H1 (cell line): ENCODE results near the gene PLXNA4. TPM values are rescaled to one million over a fixed set of nuclear protein-coding genes. Genes with fewer than 3 reads are reported as not detected.

ENCODE experiments used
- CTCF ChIA-PET: fragments of 300-600 bp; sonication (Branson Sonifier 250); formaldehyde crosslinking; loops from one replicate; lab custom pipeline; 2021; ENCODE audit not compliant: partially characterized antibody; lab: Charles Lee
- POLR2A ChIA-PET: fragments of 300-600 bp; sonication (Branson Sonifier 250); formaldehyde crosslinking; loops from one replicate; lab custom pipeline; 2021; ENCODE audit warnings: inconsistent platforms; ENCODE audit not compliant: partially characterized antibody; lab: Charles Lee
- DNase-seq, 2 experiments: peaks; one replicate each; pipeline versions ENCODE4 v3.0.0 to v3.0.0-alpha.2; 2010 to 2022; ENCODE audit warnings: low spot score in 2 of 2, low read depth in 1 of 2, mixed read lengths in 1 of 2
- FAIRE-seq: peaks from 2 replicates; lab custom pipeline; 2011; peaks lifted over from hg19 to GRCh38; lab: Jason Lieb, UNC
- H2AFZ ChIP-seq: 2 replicates; pipeline ENCODE4 v1.8.1; 2012; ENCODE audit warnings: low read length, inconsistent platforms
- H2AK5ac ChIP-seq: 2 replicates; pipeline ENCODE4 v1.6.1; 2013; ENCODE audit warnings: low read depth, low read length
- H2BK120ac ChIP-seq: replicated peaks from 2 replicates; pipeline ENCODE3; 2013; ENCODE audit warnings: low read depth, low read length, inconsistent platforms
- H2BK12ac ChIP-seq: 2 replicates; pipeline ENCODE4 v1.6.1; 2013; ENCODE audit warnings: low read depth, low read length
- H2BK15ac ChIP-seq: 2 replicates; pipeline ENCODE4 v1.6.1; 2013; ENCODE audit warnings: low read length
- H2BK20ac ChIP-seq: 2 replicates; pipeline ENCODE4 v1.6.1; 2013; ENCODE audit warnings: low read length
- H2BK5ac ChIP-seq: 2 replicates; pipeline ENCODE4 v1.6.1; 2013; ENCODE audit warnings: low read depth, low read length
- H3K14ac ChIP-seq: 2 replicates; pipeline ENCODE4 v1.6.1; 2013; ENCODE audit warnings: inconsistent platforms; ENCODE audit not compliant: insufficient read length
- H3K18ac ChIP-seq: 2 replicates; pipeline ENCODE4 v1.6.1; 2013; ENCODE audit warnings: low read length; ENCODE audit errors: extremely low read depth
- H3K23ac ChIP-seq: 2 replicates; pipeline ENCODE4 v1.6.1; 2013; ENCODE audit warnings: inconsistent platforms; ENCODE audit not compliant: insufficient read length
- H3K23me2 ChIP-seq: 2 replicates; pipeline ENCODE4 v1.6.1; 2013; ENCODE audit warnings: low read depth, low read length
- H3K27ac ChIP-seq: 2 replicates; pipeline ENCODE4 v1.6.1; 2011; ENCODE audit warnings: low read depth, low read length, inconsistent platforms
- H3K27me3 ChIP-seq, 4 experiments: replicated peaks in 1 of 4; 1 replicate in 1 of 4; 2 replicates in 3 of 4; pipeline versions ENCODE4 v1.6.1 to v1.8.1; 2011 to 2013; ENCODE audit warnings: low read length in 3 of 4, mild to moderate bottlenecking in 3 of 4, inconsistent platforms in 2 of 4, mixed read lengths in 2 of 4, moderate library complexity in 1 of 4; ENCODE audit not compliant: control insufficient read depth in 3 of 4, insufficient read depth in 3 of 4; ENCODE audit errors: extremely low read depth in 1 of 4
- H3K36me3 ChIP-seq, 4 experiments: 2 replicates each; pipeline versions ENCODE4 v1.6.1 to v1.8.1; 2011 to 2013; ENCODE audit warnings: mild to moderate bottlenecking in 4 of 4, low read length in 3 of 4, moderate library complexity in 2 of 4, control low read depth in 1 of 4, inconsistent platforms in 1 of 4; ENCODE audit not compliant: insufficient read depth in 4 of 4, control insufficient read depth in 2 of 4
- H3K4ac ChIP-seq: replicated peaks from 2 replicates; pipeline ENCODE3; 2013; ENCODE audit warnings: low read length, low read depth, mixed read lengths, inconsistent platforms; ENCODE audit not compliant: insufficient read length
- H3K4me1 ChIP-seq, 4 experiments: replicated peaks in 1 of 4; 1 replicate in 1 of 4; 2 replicates in 3 of 4; pipeline versions ENCODE4 v1.6.1 to v1.8.1; 2011 to 2013; ENCODE audit warnings: low read length in 3 of 4, inconsistent platforms in 2 of 4, mixed read lengths in 1 of 4; ENCODE audit not compliant: insufficient read depth in 4 of 4, control insufficient read depth in 3 of 4
- H3K4me2 ChIP-seq, 2 experiments: 2 replicates each; pipeline versions ENCODE4 v1.6.1 to v1.8.1; 2011 to 2013; ENCODE audit warnings: low read depth in 2 of 2, low read length in 2 of 2, control low read depth in 1 of 2, inconsistent platforms in 1 of 2, mild to moderate bottlenecking in 1 of 2; ENCODE audit not compliant: insufficient read depth in 1 of 2
- H3K4me3 ChIP-seq, 4 experiments: fragments of 200-600, 300-600 bp in 1 of 4; sonication (generic), shearing (Covaris generic), sonication (Bioruptor Twin) in 1 of 4; 2 replicates each; pipeline versions ENCODE4 v1.5.1 to v1.8.1; 2011 to 2016; ENCODE audit warnings: low read length in 4 of 4, low read depth in 3 of 4, control low read depth in 2 of 4, inconsistent platforms in 2 of 4, mild to moderate bottlenecking in 2 of 4, mixed read lengths in 1 of 4, moderate library complexity in 1 of 4; ENCODE audit not compliant: insufficient read depth in 2 of 4; ENCODE audit errors: extremely low read depth in 1 of 4
- H3K56ac ChIP-seq: replicated peaks from 2 replicates; pipeline ENCODE3; 2013; ENCODE audit warnings: low read depth, mild to moderate bottlenecking, mixed read lengths, low read length, inconsistent platforms; ENCODE audit not compliant: insufficient read length
- H3K79me1 ChIP-seq: 2 replicates; pipeline ENCODE4 v1.6.1; 2013; ENCODE audit warnings: low read depth, low read length, control low read depth
- H3K79me2 ChIP-seq, 2 experiments: 2 replicates each; pipeline versions ENCODE4 v1.6.1 to v1.8.1; 2012 to 2013; ENCODE audit warnings: low read length in 2 of 2, mild to moderate bottlenecking in 2 of 2, inconsistent platforms in 1 of 2; ENCODE audit not compliant: insufficient read depth in 2 of 2, control insufficient read depth in 1 of 2
- H3K9ac ChIP-seq, 4 experiments: replicated peaks in 1 of 4; 1 replicate in 1 of 4; 2 replicates in 3 of 4; pipeline versions ENCODE4 v1.6.1 to v1.8.1; 2011 to 2013; ENCODE audit warnings: low read depth in 3 of 4, low read length in 3 of 4, control low read depth in 2 of 4, mild to moderate bottlenecking in 2 of 4, moderate library complexity in 2 of 4, inconsistent platforms in 1 of 4; ENCODE audit errors: extremely low read depth in 1 of 4
- H3K9me3 ChIP-seq, 2 experiments: 2 replicates each; pipeline versions ENCODE4 v1.6.1 to v1.8.1; 2012 to 2013; ENCODE audit warnings: mild to moderate bottlenecking in 2 of 2, moderate library complexity in 2 of 2, control low read depth in 1 of 2, inconsistent platforms in 1 of 2, low read depth in 1 of 2, low read length in 1 of 2, mixed read lengths in 1 of 2; ENCODE audit not compliant: insufficient read depth in 2 of 2
- H4K20me1 ChIP-seq, 2 experiments: replicated peaks in 1 of 2; 2 replicates each; pipeline versions ENCODE3 to v1.8.1; 2011 to 2013; ENCODE audit warnings: inconsistent platforms in 2 of 2, low read length in 2 of 2, mild to moderate bottlenecking in 1 of 2; ENCODE audit not compliant: insufficient read depth in 2 of 2, control insufficient read depth in 1 of 2
- H4K5ac ChIP-seq: 2 replicates; pipeline ENCODE4 v1.6.1; 2013; ENCODE audit warnings: low read length, low read depth, mixed read lengths, inconsistent platforms; ENCODE audit not compliant: insufficient read length
- H4K8ac ChIP-seq: 2 replicates; pipeline ENCODE4 v1.8.0; 2013; ENCODE audit warnings: mild to moderate bottlenecking, moderate library complexity, low read length, inconsistent platforms; ENCODE audit not compliant: insufficient read depth; ENCODE audit errors: extremely low read depth
- H4K91ac ChIP-seq: replicated peaks from 2 replicates; pipeline ENCODE3; 2013; ENCODE audit warnings: low read length, mixed read lengths, inconsistent platforms; ENCODE audit not compliant: insufficient read length
- ATF2 ChIP-seq: IDR thresholded peaks from 2 replicates; pipeline ENCODE4 v1.6.1; 2012; ENCODE audit warnings: low read length, inconsistent platforms
- CEBPB ChIP-seq: IDR thresholded peaks from 2 replicates; pipeline ENCODE4 v1.6.1; 2012; ENCODE audit warnings: low read depth, low read length
- SP2 ChIP-seq: IDR thresholded peaks from 2 replicates; pipeline ENCODE4 v1.6.1; 2012; ENCODE audit warnings: mild to moderate bottlenecking, low read length, inconsistent platforms
- SP4 ChIP-seq: IDR thresholded peaks from 2 replicates; pipeline ENCODE4 v1.6.1; 2012; ENCODE audit warnings: low read length, inconsistent platforms
- TAF7 ChIP-seq: optimal IDR thresholded peaks from 2 replicates; pipeline ENCODE3; 2011; ENCODE audit warnings: low read depth, mild to moderate bottlenecking, inconsistent platforms, low read length, moderate library complexity, borderline replicate concordance
- WGBS, 2 experiments: shearing (Covaris generic) in 1 of 2; methylation state at CpG; one replicate each; pipeline versions ENCODE4 v1.1.6 to v1.1.7; 2013 to 2015; ENCODE audit warnings: low lambda C conversion rate in 2 of 2, mixed read lengths in 2 of 2, inconsistent platforms in 1 of 2, low coverage in 1 of 2, missing lambda C conversion rate in 1 of 2; ENCODE audit not compliant: insufficient replicate concordance in 2 of 2, insufficient coverage in 1 of 2, insufficient read length in 1 of 2; ENCODE audit errors: extremely low coverage in 1 of 2, missing lambda C conversion rate in 1 of 2; 5-methylcytosine and 5-hydroxymethylcytosine counted together
- polyA plus RNA-seq, 7 experiments: library from polyadenylated mRNA; depleted of rRNA in 3 of 7; stranded (reverse) in 5 of 7; unstranded in 2 of 7; fragments of >200 nt in 5 of 7; fragments of 200-250 nt in 2 of 7; gene quantifications; 1 replicate in 5 of 7; 2 replicates in 1 of 7; 4 replicates in 1 of 7; pipeline versions ENCODE4 v1.2.1 to v1.2.3, GENCODE V29; 2011 to 2013; ENCODE audit warnings: missing spikeins in 2 of 7, mixed read lengths in 2 of 7
- total RNA-seq: library from RNA; stranded (reverse); fragmentation: NEBNext Ultra II Directional; extraction: Animal tissue kit (Norgen Biotek cat#: 25700); gene quantifications from 2 replicates; pipeline ENCODE4 v1.2.1, GENCODE V29; 2021
- TF ChIP-seq, protein P1 (sequence below): IDR thresholded peaks from 2 replicates; pipeline ENCODE4 v1.6.1; 2012; ENCODE audit warnings: inconsistent platforms

The PLXNA4 gene
- total and polyA plus RNA-seq, 2 of the 8 experiments (the other 6 are each of a cell fraction or from before 2014, with no cell fraction given): 0.76 to 0.79 TPM

DNA sequence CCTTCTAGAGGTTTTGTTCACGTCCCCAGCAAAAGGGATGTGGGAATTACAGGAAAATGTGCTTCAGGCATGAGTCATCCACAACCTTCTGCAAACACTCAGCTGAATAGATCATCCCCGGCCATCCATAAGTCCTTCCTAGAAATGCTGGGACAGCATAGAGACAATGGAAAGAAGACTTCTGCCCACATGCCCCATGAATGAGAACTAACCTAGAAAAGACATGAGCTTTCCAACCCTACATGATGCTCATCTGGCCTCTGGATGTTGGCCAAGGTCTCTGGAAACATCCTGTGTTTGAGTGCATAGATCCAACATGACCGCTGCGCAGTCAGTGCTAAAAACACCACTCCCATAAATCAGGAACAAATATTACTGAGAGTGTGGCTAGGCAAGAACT lies 277.5 kb downstream of the PLXNA4 start:
- no peak overlapping the region for H3K18ac ChIP-seq
- FAIRE-seq (no peak), DNase-seq (no peak)
- H3K4me1 ChIP-seq: no peaks in the 10 kb centered on the region
- H2AFZ ChIP-seq: no peak overlapping the region
- no peak overlapping the region for H2BK20ac ChIP-seq
- H3K4me3 ChIP-seq: no peak overlapping the region
- H3K36me3 ChIP-seq: no peaks in the 10 kb centered on the region
- ChIA-PET POLR2A (no interaction called here), CTCF (no interaction called here)
- no peaks in the 10 kb centered on the region for H3K79me1 ChIP-seq
- no peak overlapping the region for H2BK5ac ChIP-seq
- no peaks in the 10 kb centered on the region for H3K23me2 ChIP-seq
- H3K27me3 ChIP-seq: no peaks in the 10 kb centered on the region
- H2AK5ac ChIP-seq: no peak overlapping the region
- no peak overlapping the region for H4K5ac ChIP-seq
- 89% methylated on average over 4 of the region's 4 CpGs; no CpG with 5 or more reads in 1 of the 2 experiments for WGBS, 2 experiments
- no peak overlapping the region for H3K4me2 ChIP-seq
- no peak overlapping the region for H4K8ac ChIP-seq
- TF ChIP-seq ATF2 (no peak), SP4 (no peak), TAF7 (no peak), SP2 (no peak), CEBPB (no peak)
- TF ChIP-seq, protein P1, sequence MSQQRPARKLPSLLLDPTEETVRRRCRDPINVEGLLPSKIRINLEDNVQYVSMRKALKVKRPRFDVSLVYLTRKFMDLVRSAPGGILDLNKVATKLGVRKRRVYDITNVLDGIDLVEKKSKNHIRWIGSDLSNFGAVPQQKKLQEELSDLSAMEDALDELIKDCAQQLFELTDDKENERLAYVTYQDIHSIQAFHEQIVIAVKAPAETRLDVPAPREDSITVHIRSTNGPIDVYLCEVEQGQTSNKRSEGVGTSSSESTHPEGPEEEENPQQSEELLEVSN: no peak
- no peak overlapping the region for H2BK15ac ChIP-seq
- no peak overlapping the region for H3K4ac ChIP-seq
- no peak overlapping the region for H4K91ac ChIP-seq
- H2BK12ac ChIP-seq: no peak overlapping the region
- H3K79me2 ChIP-seq: no peaks in the 10 kb centered on the region
- H3K9ac ChIP-seq: no peak overlapping the region
- no peak overlapping the region for H3K14ac ChIP-seq
- no peak overlapping the region for H3K27ac ChIP-seq
- no peak overlapping the region for H3K56ac ChIP-seq
- no peaks in the 10 kb centered on the region for H4K20me1 ChIP-seq
- H2BK120ac ChIP-seq: no peak overlapping the region
- no peaks in the 10 kb centered on the region for H3K9me3 ChIP-seq
- H3K23ac ChIP-seq: no peak overlapping the region
